GM19452 (cell line): Measurements from ENCODE around the gene SLIT1.
A peak's percentile ranks its signal among the peaks of the same experiment; 100 is the strongest.

Source experiments
- ATAC-seq: cut with Tn5 transposase; IDR thresholded peaks from one replicate; pipeline ENCODE4 v1.9.1; 2021; ENCODE audit not compliant: unreplicated experiment

The SLIT1 gene

GRCh38 chr10:97028832-97029178 is 157.0 kb downstream of the SLIT1 start:
- ATAC-seq = no peak

- ATAC-seq = no peak
Measured at GRCh38 chr10:97028126-97028831, 157.5 kb downstream of the SLIT1 start.

DNA sequence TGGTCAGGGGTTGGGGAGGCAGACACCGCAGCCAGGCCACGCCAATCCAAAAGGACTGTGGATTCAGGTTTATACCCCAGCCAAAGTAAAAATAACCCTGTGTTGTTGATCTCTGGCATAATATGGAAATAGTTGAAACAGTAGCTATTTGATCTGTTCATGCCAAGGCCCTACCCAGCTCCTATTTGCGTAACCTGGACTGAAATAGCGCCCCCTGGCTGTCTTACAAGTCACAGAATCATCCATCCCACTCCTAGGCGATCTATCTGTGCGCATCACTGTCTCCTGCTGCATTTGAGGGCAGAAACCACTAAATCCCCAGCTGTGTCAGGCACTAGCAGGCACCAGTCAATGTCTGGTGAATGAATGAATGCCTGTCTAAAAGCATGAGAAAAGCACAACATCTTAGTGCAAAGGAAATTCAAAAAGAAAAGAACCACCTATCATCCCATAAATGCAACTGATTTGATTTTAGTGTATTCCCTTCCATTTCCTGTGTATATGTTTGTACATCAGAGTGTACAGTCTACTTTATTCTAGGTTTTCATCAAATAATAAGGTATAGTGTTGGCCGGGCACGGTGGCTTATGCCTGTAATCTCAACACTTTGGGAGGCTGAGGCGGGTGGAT is 160.0 kb downstream of the SLIT1 start:
- ATAC-seq = no peak

GRCh38 chr10:97024168-97025073 is 161.3 kb downstream of the SLIT1 start:
- no peak for ATAC-seq

- no peak for ATAC-seq
Measured at GRCh38 chr10:97023401-97024167, 162.2 kb downstream of the SLIT1 start.

- no peak for ATAC-seq
Measured at GRCh38 chr10:97022616-97023015, 163.1 kb downstream of the SLIT1 start.

GRCh38 chr10:97020452-97021400 is 165.0 kb downstream of the SLIT1 start:
- no peak for ATAC-seq

- ATAC-seq = no peak
Measured at GRCh38 chr10:97019213-97019844, 166.4 kb downstream of the SLIT1 start.

DNA sequence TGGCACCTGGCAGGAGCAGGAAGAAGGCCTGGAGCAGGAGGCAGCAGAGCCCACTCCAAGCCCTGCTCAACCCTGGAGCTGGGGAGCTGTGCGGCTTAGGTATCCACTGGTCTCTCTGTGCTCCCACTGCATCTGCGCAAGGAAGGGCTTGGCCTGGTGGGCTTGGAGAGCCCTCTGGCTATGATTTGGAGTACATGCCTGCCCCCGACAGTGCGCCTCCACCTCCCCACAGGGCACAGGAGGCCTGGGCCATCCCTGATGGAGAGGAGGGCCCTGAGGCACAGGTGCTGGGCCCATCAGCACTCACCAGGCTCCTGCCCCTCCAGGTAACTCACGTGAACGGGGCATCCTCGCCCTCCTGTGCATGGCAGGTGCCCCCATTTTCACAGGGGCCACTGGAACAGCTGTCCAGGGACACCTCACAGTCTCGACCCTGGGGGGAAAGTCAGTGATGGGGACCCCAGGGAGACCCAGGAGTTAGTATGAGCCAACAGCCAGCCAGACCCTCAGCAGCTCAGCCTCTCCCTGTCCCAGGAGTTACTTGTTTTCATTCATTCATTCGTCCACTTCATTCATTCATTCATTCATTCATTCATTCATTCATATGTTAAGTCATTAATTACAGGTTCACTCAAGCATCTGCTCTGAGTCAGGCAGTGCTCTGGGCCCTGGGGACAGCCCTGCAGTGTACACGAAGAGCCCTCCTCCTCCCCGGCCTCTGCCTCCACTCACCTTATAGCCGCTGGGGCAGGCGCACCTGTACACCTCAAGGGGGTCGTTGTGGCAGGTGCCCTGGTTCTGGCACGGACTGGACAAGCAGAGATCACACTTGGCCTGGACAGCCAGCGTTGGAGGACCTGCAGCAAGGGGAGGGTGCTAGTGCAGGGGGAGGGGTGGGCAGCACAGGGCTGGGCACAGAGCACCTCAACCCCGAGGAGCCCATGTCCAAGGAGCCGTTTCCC is 167.2 kb downstream of the SLIT1 start:
- no peak for ATAC-seq

GRCh38 chr10:97017474-97017903 is 168.3 kb downstream of the SLIT1 start:
- ATAC-seq = no peak

- ATAC-seq = peak; percentile 86
Measured at GRCh38 chr10:97016728-97017473, 168.9 kb downstream of the SLIT1 start.

- ATAC-seq = no peak
Measured at GRCh38 chr10:97015240-97015639, 170.5 kb downstream of the SLIT1 start.

- ATAC-seq = no peak
Measured at GRCh38 chr10:97013983-97014382, 171.8 kb downstream of the SLIT1 start.

GRCh38 chr10:97013568-97013967 is 172.2 kb downstream of the SLIT1 start:
- ATAC-seq = no peak

GRCh38 chr10:97012470-97012869 is 173.3 kb downstream of the SLIT1 start:
- ATAC-seq = no peak

DNA sequence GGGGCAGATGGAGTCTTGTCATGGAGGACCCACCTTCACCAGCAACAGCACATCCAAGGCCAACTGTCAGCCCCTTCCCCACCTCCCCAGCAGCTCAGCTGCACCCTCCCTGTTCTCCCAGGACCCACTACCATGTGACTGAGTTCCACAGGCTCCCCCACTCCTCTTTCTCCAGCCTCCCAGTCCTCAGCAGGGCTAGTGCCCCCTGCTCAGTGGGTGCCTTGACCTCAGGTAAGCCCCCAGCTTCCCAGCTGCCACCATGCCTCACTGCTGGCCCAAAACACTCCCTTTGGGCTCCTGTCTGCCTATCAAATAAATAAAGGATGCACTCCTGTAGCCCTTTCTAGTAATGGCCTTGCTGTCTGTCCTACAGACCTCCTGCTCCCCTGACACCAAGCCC is 174.4 kb downstream of the SLIT1 start:
- ATAC-seq = no peak

DNA sequence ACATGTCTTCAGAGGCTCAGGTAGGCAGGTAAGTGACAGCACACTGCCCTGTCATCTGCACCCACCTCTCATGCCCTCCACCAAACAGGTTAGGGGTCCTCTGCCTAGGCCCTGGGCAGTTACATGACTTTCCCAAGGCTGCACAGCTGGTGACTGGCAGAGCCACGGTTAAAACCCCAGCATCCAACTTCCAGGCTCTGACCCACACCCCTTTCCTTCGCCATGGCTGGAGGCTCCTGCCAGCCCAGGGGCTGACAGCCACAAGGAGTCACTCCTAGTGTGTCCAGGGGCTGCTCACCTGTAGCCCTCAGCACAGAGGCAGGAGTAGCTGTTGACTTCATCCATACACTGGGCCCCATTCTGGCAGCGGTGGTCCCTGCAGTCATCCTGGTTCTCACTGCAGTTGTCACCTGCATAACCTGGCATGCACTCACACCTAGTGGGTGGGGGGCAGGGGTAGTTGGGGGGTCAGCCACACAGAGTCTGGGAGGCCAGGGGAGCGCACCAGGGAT is 175.0 kb downstream of the SLIT1 start:
- ATAC-seq = no peak
